ENCODE results near the gene CCL18.
"Not testable (repeated sequence)": the region's sequence is repeated elsewhere in the genome, so short reads cannot be mapped to it uniquely, and the experiment has no call there.

CCL18 gene

GRCh38 chr17:36063786-36064541, at the start of gene CCL18:
TSS of gene CCL18 (plus strand) at chr17:36064272. CDS start at chr17:36064343, 71 bp downstream.
- no peak for DNase-seq (ENCODE audit: low read depth in 1 of 2, low spot score in 1 of 2)

GRCh38 chr17:36014946-36015345, 49.1 kb upstream of the CCL18 start:
- DNase-seq (ENCODE audit: low read depth in 1 of 2, low spot score in 1 of 2), result no peak

GRCh38 chr17:36015895-36016294, 48.2 kb upstream of the CCL18 start:
- not testable (repeated sequence) for DNase-seq (ENCODE audit: low read depth in 1 of 2, low spot score in 1 of 2)

- DNase-seq (ENCODE audit: low read depth in 1 of 2, low spot score in 1 of 2), result no peak
These were observed 47.5 kb upstream of the CCL18 start for GRCh38 chr17:36016555-36016954.

- DNase-seq (ENCODE audit: low read depth in 1 of 2, low spot score in 1 of 2), result no peak
These were observed 46.3 kb upstream of the CCL18 start, which contains the start of gene CCL23 for GRCh38 chr17:36017799-36018198. TSS of gene CCL23 (minus strand) at chr17:36017972. CDS start at chr17:36017897, 75 bp downstream.

GRCh38 chr17:36019423-36019822, 44.6 kb upstream of the CCL18 start:
- DNase-seq (ENCODE audit: low read depth in 1 of 2, low spot score in 1 of 2), result no peak

- no peak for DNase-seq (ENCODE audit: low read depth in 1 of 2, low spot score in 1 of 2)
These were observed 39.8 kb upstream of the CCL18 start for GRCh38 chr17:36024106-36024869.

- DNase-seq (ENCODE audit: low read depth in 1 of 2, low spot score in 1 of 2), result no peak
These were observed 36.3 kb upstream of the CCL18 start for GRCh38 chr17:36027761-36028160.

GRCh38 chr17:36030956-36031355, 33.1 kb upstream of the CCL18 start:
- no peak for DNase-seq (ENCODE audit: low read depth in 1 of 2, low spot score in 1 of 2)

- no peak for DNase-seq (ENCODE audit: low read depth in 1 of 2, low spot score in 1 of 2)
These were observed 29.9 kb upstream of the CCL18 start for GRCh38 chr17:36034127-36034526.

- no peak for DNase-seq (ENCODE audit: low read depth in 1 of 2, low spot score in 1 of 2)
These were observed 27.8 kb upstream of the CCL18 start for GRCh38 chr17:36036235-36036634.

- DNase-seq (ENCODE audit: low read depth in 1 of 2, low spot score in 1 of 2), result no peak
These were observed 16.0 kb upstream of the CCL18 start for GRCh38 chr17:36048066-36048465.

- no peak for DNase-seq (ENCODE audit: low read depth in 1 of 2, low spot score in 1 of 2)
These were observed 14.4 kb upstream of the CCL18 start for GRCh38 chr17:36049643-36050042.

- no peak for DNase-seq (ENCODE audit: low read depth in 1 of 2, low spot score in 1 of 2)
These were observed 8.9 kb upstream of the CCL18 start for GRCh38 chr17:36055171-36055570.

GRCh38 chr17:36055921-36056520, 8.1 kb upstream of the CCL18 start:
- DNase-seq (ENCODE audit: low read depth in 1 of 2, low spot score in 1 of 2), result no peak

- no peak for DNase-seq (ENCODE audit: low read depth in 1 of 2, low spot score in 1 of 2)
These were observed 6.2 kb upstream of the CCL18 start for GRCh38 chr17:36057911-36058310.

- no peak for DNase-seq (ENCODE audit: low read depth in 1 of 2, low spot score in 1 of 2)
These were observed 4.7 kb upstream of the CCL18 start for GRCh38 chr17:36059406-36059805.

- DNase-seq (ENCODE audit: low read depth in 1 of 2, low spot score in 1 of 2), result no peak
These were observed 3.3 kb upstream of the CCL18 start for GRCh38 chr17:36060816-36061215.

- DNase-seq (ENCODE audit: low read depth in 1 of 2, low spot score in 1 of 2), result no peak
These were observed 2.4 kb downstream of the CCL18 start for GRCh38 chr17:36066365-36066985.

- DNase-seq (ENCODE audit: low read depth in 1 of 2, low spot score in 1 of 2), result no peak
These were observed 4.5 kb downstream of the CCL18 start for GRCh38 chr17:36068524-36068923.

GRCh38 chr17:36069136-36069535, 5.1 kb downstream of the CCL18 start:
- no peak for DNase-seq (ENCODE audit: low read depth in 1 of 2, low spot score in 1 of 2)

- no peak for DNase-seq (ENCODE audit: low read depth in 1 of 2, low spot score in 1 of 2)
These were observed 6.4 kb downstream of the CCL18 start for GRCh38 chr17:36070427-36070826.
